Posterior vena cava (tissue), 2 donors: ENCODE measurements around the gene AZIN2. TPM values are rescaled to one million over a fixed set of nuclear protein-coding genes. Genes with fewer than 3 reads are reported as not detected.

Source experiments
- DNase-seq: peaks from one replicate; pipeline ENCODE4 v3.0.0-alpha.2; 2020; ENCODE audit warnings: low spot score
- intact Hi-C, 2 donors: fragments of 100-400 bp; cut with DNase I; formaldehyde crosslinking; loops; one replicate each; pipeline versions ENCODE4 v1.14.1 to v1.14.2; 2022 to 2023
- total RNA-seq, 2 donors: library from RNA; stranded (reverse); fragmentation: NEBNext Ultra II Directional; extraction: Animal tissue kit (Norgen Biotek cat#: 25700); gene quantifications; one replicate each; pipeline ENCODE4 v1.2.1, GENCODE V29; 2021
- donor health status: DM: yes; HTN: yes; CAD: no.
- donor health status: DM: yes; HTN: yes; CAD: no.

Gene AZIN2
- total RNA-seq, 2 donors from 2014 or later: 4.0 to 4.7 TPM

DNA sequence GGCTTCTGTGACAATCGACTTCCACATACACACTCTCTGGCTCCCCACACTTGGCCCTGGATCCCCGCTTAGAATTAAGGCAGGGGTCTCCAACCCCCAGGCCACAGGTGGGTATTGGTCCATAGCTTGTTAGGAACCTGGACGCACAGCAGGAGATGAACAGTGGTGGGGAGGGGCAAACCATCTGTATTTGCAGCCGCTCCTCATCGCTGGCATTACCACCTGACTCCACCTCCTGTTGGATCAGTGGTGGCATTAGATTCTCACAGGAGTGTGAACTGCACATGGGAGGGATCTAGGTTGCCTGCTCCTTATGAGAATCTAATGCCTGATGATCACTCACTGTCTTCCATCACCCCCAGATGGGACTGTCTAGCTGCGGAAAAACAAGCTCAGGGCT is 84.9 kb downstream of the AZIN2 start:
- intact Hi-C loops: no loop called here
- no peak for DNase-seq

DNA sequence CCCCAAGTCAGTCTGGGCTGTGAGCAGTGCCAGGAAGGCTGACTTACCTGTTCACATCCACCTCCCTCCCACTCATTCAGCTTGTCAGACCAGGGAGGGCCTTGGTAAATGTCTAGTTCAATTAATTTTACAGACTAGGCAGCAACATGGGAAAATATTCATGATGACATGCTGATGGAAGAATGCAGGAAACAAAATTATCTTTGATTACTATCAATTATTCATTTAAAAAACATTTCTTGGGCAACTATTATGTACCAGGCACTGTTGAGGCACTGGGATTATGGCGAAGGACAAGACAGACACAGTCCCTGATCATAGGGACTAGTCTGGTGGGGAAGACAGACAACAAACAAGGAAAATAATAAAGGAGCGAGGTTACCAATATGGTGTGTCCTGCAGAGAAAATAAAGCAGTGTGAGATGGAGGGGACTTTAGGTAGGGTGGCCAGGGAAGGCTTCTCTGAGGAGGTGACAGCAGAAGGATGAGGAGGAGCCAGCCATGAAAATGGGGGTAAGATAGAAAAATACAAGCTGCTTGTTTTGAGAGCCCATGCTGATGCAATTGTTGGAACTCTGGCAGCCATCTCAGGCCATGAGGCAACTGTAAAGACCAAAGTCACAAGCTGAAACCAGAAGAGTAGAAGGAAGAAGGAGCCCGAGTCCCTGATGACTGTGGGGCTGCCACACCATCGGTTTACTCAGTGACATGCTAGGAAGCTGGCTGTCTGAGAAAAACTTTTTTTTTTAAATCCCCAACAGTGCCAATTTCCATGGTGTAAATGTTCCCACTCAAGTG is 86.9 kb downstream of the AZIN2 start:
- DNase-seq: peak; percentile 5
- intact Hi-C loops: no loop called here

GRCh38 chr1:33168556-33169289 is 87.8 kb downstream of the AZIN2 start:
- intact Hi-C loops: no loop called here
- peak; percentile 53 for DNase-seq

- peak; percentile 26 for DNase-seq
- intact Hi-C loops: no loop called here
These were observed 88.5 kb downstream of the AZIN2 start for GRCh38 chr1:33169290-33170055.

Other genes with a start within 250 kb of the AZIN2 start
- gene FNDC5, start 210.2 kb upstream of the AZIN2 start, total RNA-seq: 1 to 10 TPM; 2.4 to 5.0 TPM
- gene HPCA, start 194.7 kb upstream of the AZIN2 start, total RNA-seq: under 1 TPM in 1 of 2 donors, not detected in 1; 0.19 TPM
- 10 to 100 TPM; 33.5 to 36.0 TPM for gene TMEM54, start 179.8 kb upstream of the AZIN2 start, total RNA-seq
- gene RNF19B, start 116.3 kb upstream of the AZIN2 start, total RNA-seq: 100 to 1,000 TPM in 1 of 2 donors, 10 to 100 TPM in 1; 40.3 to 101 TPM
- gene AK2, start 44.3 kb upstream of the AZIN2 start, total RNA-seq: 10 to 100 TPM; 82.4 to 83.9 TPM
- gene TRIM62, start 100.9 kb downstream of the AZIN2 start, total RNA-seq: 1 to 10 TPM; 5.0 to 5.2 TPM
- 10 to 100 TPM; 25.8 to 37.0 TPM for gene ZNF362, start 175.3 kb downstream of the AZIN2 start, total RNA-seq
- gene A3GALT2, start 239.9 kb downstream of the AZIN2 start, total RNA-seq: under 1 TPM in 1 of 2 donors, not detected in 1; 0.24 TPM